Uterus (tissue), 4 donors: ENCODE measurements around the gene PRSS56. TPM values are rescaled to one million over a fixed set of nuclear protein-coding genes. Genes with fewer than 3 reads are reported as not detected.

Experiments used
- DNase-seq, 2 donors: peaks; one replicate each; pipeline ENCODE4 v3.0.0-alpha.2; 2019 to 2020
- H3K27ac ChIP-seq, 2 donors: fragments of 200-600 bp; sonication (generic); 1 replicate in 1 of 2; 2 replicates in 1 of 2; pipeline ENCODE4 v1.5.1; 2016 to 2018
- H3K27me3 ChIP-seq, 2 donors: fragments of 200-600 bp; sonication (generic); one replicate each; pipeline ENCODE4 v1.5.1; 2018 to 2019; ENCODE audit warnings: control low read depth in 1 of 2
- H3K36me3 ChIP-seq, 2 donors: fragments of 200-600 bp; sonication (generic); one replicate each; pipeline ENCODE4 v1.5.1; 2019; ENCODE audit warnings: control low read depth in 1 of 2
- H3K4me1 ChIP-seq, 2 donors: fragments of 200-600 bp; sonication (generic); one replicate each; pipeline ENCODE4 v1.5.1; 2018 to 2019; ENCODE audit warnings: control low read depth in 1 of 2
- H3K4me3 ChIP-seq, 2 donors: fragments of 200-600 bp; sonication (generic); 1 replicate in 1 of 2; 2 replicates in 1 of 2; pipeline ENCODE4 v1.5.1; 2018 to 2019; ENCODE audit warnings: mild to moderate bottlenecking in 1 of 2
- H3K9me3 ChIP-seq, 2 donors: fragments of 200-600 bp; sonication (generic); one replicate each; pipeline ENCODE4 v1.5.1; 2019; ENCODE audit warnings: control low read depth in 1 of 2
- POLR2A ChIP-seq, 2 donors: fragments of 450-650 bp; IDR thresholded peaks; one replicate each; pipeline ENCODE4 v1.6.1; 2016; ENCODE audit warnings: antibody characterized with exemption in 2 of 2, mild to moderate bottlenecking in 1 of 2, moderate library complexity in 1 of 2
- intact Hi-C: fragments of 100-400 bp; cut with DNase I; formaldehyde crosslinking; loops from one replicate; pipeline ENCODE4 v1.15.1; 2023; ENCODE audit warnings: low total_unique reads
- total RNA-seq, 4 donors: library from RNA; depleted of rRNA in 3 of 4; stranded (reverse); fragments of >200 nt in 3 of 4; gene quantifications; one replicate each; pipeline versions ENCODE4 v1.1.0 to v1.2.4, GENCODE V29; 2014 to 2023
- TF ChIP-seq, protein P1 (sequence below), 4 experiments: fragments of 200-600 bp in 2 of 4; fragments of 450-650 bp in 2 of 4; sonication (generic) in 2 of 4; IDR thresholded peaks; one replicate each; pipeline ENCODE4 v1.5.1; 2016 to 2019; ENCODE audit warnings: antibody characterized with exemption in 4 of 4, mild to moderate bottlenecking in 2 of 4, moderate library complexity in 1 of 4
- donor health status: DM: yes; HTN: yes; CAD: no.

PRSS56 gene
- total RNA-seq, 4 donors from 2014 or later: not detected

DNA sequence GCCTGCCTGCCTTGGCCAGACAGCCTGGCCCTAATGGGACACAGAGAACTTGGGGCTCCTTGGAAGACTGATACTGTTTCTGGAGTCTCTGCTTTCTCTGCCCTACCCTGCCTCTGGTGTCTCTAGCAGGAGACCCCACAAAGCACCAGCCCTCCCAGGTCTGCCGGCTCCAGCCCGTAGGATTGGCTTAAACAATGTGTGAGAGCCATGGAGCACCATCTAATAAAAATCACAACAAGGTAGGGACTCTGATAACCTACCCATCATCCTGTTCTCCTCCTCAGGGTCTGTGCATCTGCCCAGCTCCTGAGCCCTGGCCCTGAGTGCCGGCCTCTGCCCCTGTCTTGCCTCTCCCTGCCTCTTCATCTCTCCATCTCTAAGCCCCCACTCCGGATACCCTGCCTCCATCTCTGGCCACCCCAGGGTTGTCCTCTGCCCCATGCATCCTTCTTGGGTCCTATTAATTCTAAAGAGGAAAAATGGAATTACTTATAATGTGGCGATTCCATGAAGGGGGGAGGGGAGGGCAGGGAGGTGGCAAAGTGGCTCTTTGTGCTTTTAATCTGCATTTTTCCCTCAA is 31.4 kb upstream of the PRSS56 start:
- Histone ChIP-seq H3K4me1 (peaks cover 0 to 6% of the 10 kb centered on the region in 2 donors), H3K9me3 (no peaks in the 10 kb centered on the region), H3K27ac (no peak overlapping the region), H3K36me3 (no peaks in the 10 kb centered on the region), H3K4me3 (no peak overlapping the region), H3K27me3 (peaks cover 3 to 17% of the 10 kb centered on the region in 2 donors)
- TF ChIP-seq, protein P1, sequence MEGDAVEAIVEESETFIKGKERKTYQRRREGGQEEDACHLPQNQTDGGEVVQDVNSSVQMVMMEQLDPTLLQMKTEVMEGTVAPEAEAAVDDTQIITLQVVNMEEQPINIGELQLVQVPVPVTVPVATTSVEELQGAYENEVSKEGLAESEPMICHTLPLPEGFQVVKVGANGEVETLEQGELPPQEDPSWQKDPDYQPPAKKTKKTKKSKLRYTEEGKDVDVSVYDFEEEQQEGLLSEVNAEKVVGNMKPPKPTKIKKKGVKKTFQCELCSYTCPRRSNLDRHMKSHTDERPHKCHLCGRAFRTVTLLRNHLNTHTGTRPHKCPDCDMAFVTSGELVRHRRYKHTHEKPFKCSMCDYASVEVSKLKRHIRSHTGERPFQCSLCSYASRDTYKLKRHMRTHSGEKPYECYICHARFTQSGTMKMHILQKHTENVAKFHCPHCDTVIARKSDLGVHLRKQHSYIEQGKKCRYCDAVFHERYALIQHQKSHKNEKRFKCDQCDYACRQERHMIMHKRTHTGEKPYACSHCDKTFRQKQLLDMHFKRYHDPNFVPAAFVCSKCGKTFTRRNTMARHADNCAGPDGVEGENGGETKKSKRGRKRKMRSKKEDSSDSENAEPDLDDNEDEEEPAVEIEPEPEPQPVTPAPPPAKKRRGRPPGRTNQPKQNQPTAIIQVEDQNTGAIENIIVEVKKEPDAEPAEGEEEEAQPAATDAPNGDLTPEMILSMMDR (IDR thresholded peaks at IDR 0.05): no peak
- TF ChIP-seq POLR2A (IDR thresholded peaks at IDR 0.05): no peak
- intact Hi-C loops: no loop called here
- DNase-seq: no peak

DNA sequence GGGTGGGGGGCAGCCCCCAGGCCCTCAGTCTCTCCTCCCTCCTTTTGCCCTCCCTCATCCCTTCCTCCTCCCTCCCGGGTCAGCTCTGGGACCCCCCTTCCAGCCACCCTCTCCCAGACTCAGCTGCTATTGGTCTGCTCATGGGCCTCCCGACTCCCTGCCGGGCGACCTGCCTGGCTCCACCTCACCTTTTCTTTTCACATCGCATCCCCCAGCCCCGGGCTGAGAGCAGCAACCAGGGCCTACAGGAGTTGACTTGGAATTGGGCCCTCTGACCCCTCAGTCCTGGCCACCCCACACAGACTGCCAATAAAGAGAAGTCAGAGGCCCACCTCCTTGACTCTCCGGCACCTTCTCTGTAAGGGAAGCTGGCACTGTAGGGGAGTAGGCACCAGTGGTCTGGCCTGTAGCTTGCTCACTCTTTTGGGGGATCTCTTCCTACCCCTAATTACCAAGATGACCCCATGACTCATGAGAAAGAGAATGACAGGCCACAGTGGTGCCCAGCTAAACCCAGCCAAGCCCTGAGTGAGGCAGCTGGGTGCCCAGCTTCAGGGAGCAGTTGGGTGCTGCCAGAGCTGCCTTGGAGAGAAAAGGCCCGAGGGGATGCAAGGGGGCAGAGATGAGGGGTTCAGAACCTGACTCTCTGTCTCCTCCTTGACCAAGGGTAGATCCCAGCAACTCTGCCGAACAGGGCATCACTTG is 30.5 kb upstream of the PRSS56 start:
- DNase-seq: no peak
- Histone ChIP-seq H3K27ac (no peak overlapping the region), H3K27me3 (peaks cover 3 to 16% of the 10 kb centered on the region in 2 donors), H3K9me3 (no peaks in the 10 kb centered on the region), H3K36me3 (no peaks in the 10 kb centered on the region), H3K4me1 (peaks cover 0 to 6% of the 10 kb centered on the region in 2 donors), H3K4me3 (no peak overlapping the region)
- intact Hi-C loops: no loop called here
- no peak for TF ChIP-seq POLR2A (IDR thresholded peaks at IDR 0.05)
- TF ChIP-seq, protein P1 (IDR thresholded peaks at IDR 0.05): no peak

DNA sequence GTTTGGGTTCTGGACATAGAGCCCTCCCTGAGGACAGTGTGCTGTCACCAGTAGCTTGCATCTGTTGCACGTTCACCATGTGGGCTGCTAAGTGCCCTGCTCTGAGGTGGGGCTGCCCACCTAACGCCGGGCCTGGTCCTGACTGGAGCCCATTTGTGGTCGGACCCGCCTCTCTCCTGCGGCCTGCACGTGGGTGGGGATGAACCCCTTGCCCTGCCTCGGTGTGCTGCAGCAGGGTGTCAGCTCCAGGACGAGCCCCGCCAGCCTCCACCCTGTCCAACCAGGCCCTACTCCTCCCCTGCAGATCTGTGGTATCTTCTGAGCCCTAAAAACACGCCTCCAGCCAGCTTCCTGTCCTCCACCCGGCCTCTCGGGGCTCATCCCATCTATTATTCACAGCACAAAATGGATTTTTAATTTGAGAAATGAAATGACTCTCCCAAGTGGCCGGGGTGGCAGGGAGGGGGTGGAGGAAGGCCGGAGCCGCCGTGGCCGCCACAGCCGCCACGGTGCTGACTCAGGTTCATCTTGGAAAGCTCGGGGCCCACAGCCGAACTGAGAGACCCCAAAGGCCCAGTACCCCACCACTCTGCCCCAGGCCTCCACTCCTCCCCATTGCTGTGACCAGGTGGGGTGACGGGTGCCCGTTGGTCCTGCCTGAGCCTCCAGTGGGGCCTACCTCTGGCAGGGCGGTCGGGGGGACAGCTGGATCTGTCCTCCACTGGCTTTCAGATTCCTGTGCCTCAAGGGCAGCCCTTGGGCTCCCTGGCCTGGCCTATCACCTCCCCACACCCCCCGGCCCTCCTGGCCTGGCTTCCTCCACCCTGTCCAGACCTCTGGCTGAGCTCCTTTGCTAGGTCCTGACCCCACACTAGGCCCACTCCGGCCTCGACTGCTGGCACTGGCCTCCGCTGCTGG is 29.7 kb upstream of the PRSS56 start:
- DNase-seq: no peak
- no peak for TF ChIP-seq POLR2A (IDR thresholded peaks at IDR 0.05)
- TF ChIP-seq, protein P1 (IDR thresholded peaks at IDR 0.05): no peak
- intact Hi-C loops: no loop called here
- no peaks in the 10 kb centered on the region for H3K36me3 ChIP-seq
- H3K27ac ChIP-seq: no peak overlapping the region
- H3K4me1 ChIP-seq: peaks cover 0 to 6% of the 10 kb centered on the region in 2 donors
- H3K9me3 ChIP-seq: no peaks in the 10 kb centered on the region
- no peak overlapping the region for H3K4me3 ChIP-seq
- peaks cover 3 to 8% of the 10 kb centered on the region in 2 donors for H3K27me3 ChIP-seq

DNA sequence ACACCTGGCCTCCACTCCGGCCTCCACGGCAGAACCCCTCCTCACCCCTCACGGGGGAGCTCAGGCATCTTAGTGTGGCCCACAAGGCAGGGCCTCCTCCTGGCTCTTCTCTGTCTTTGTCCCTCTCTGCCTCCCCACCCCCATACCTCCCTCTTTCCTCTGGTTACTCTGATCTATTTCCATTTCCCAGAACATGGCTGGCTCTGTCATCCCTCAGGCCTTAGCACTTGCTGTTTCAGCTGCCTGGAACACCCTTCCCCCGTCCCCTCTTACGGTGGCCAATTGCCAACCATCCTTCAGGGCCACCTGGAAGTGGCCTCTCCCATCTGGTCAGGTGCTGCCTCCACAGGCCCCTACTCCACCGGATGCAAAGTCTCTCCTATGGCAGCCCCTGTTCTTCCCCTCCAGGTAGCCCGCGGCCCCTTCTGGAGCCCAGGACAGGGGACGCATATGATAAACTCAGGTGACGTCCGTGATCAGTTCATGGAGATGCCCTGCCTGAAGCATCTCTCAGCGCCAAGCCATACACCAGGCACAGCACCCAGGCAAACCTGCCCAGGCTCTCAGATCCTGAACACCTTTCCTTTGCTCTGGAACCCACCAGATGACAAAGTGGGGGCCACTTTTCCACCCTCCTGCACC is 28.9 kb upstream of the PRSS56 start:
- Histone ChIP-seq H3K27me3 (peaks cover 0 to 5% of the 10 kb centered on the region in 2 donors), H3K9me3 (no peaks in the 10 kb centered on the region), H3K4me1 (no peaks in the 10 kb centered on the region), H3K4me3 (no peak overlapping the region), H3K27ac (no peak overlapping the region), H3K36me3 (no peaks in the 10 kb centered on the region)
- no peak for DNase-seq
- intact Hi-C loops: no loop called here
- TF ChIP-seq, protein P1 (IDR thresholded peaks at IDR 0.05): no peak
- TF ChIP-seq POLR2A (IDR thresholded peaks at IDR 0.05): no peak
